HEK293T (cell line): ENCODE measurements around the gene PASD1.
A peak's percentile ranks its signal among the peaks of the same experiment; 100 is the strongest.

Experiments
- CTCF ChIA-PET: fragments of 350-600 bp; formaldehyde crosslinking; extraction: SDS; loops from one replicate; lab custom pipeline; 2021; ENCODE audit warnings: antibody characterized with exemption, inconsistent platforms; lab: Yijun Ruan, JAX
- POLR2A ChIA-PET: fragments of 350-600 bp; formaldehyde crosslinking; extraction: SDS; loops from one replicate; lab custom pipeline; 2020; ENCODE audit warnings: antibody characterized with exemption, inconsistent platforms; lab: Yijun Ruan, JAX
- DNase-seq: peaks from one replicate; pipeline ENCODE4 v3.0.0; 2012; ENCODE audit warnings: mixed read lengths; ENCODE audit errors: extremely low spot score
- ARNT ChIP-seq: fragments of 450-650 bp; IDR thresholded peaks from 2 replicates; pipeline ENCODE4 v1.6.1; 2017; ENCODE audit warnings: mild to moderate bottlenecking
- BHLHE40 ChIP-seq: fragments of 450-650 bp; IDR thresholded peaks from 2 replicates; pipeline ENCODE4 v1.6.1; 2016; ENCODE audit warnings: mild to moderate bottlenecking, moderate library complexity, borderline replicate concordance
- CTBP1 ChIP-seq: fragments of 450-650 bp; IDR thresholded peaks from 2 replicates; pipeline ENCODE4 v1.6.1; 2016; ENCODE audit warnings: borderline replicate concordance
- ELF4 ChIP-seq: fragments of 450-650 bp; IDR thresholded peaks from 2 replicates; pipeline ENCODE4 v1.6.1; 2017; ENCODE audit warnings: antibody characterized with exemption
- FOXA1 ChIP-seq: fragments of 450-650 bp; IDR thresholded peaks from 2 replicates; pipeline ENCODE4 v1.6.1; 2016; ENCODE audit warnings: mild to moderate bottlenecking
- FOXK2 ChIP-seq: fragments of 450-650 bp; IDR thresholded peaks from 2 replicates; pipeline ENCODE4 v1.6.1; 2016; ENCODE audit warnings: mild to moderate bottlenecking
- FOXM1 ChIP-seq: fragments of 450-650 bp; IDR thresholded peaks from 2 replicates; pipeline ENCODE4 v1.6.1; 2017; ENCODE audit warnings: mild to moderate bottlenecking, borderline replicate concordance
- HDGF ChIP-seq: fragments of 450-650 bp; IDR thresholded peaks from 2 replicates; pipeline ENCODE4 v1.6.1; 2017; ENCODE audit warnings: antibody characterized with exemption, borderline replicate concordance
- L3MBTL2 ChIP-seq: fragments of 450-650 bp; conservative IDR thresholded peaks from 2 replicates; pipeline ENCODE4 v1.6.1; 2016; ENCODE audit warnings: mild to moderate bottlenecking
- LEF1 ChIP-seq: fragments of 450-650 bp; IDR thresholded peaks from 2 replicates; pipeline ENCODE4 v1.6.1; 2017; ENCODE audit warnings: mild to moderate bottlenecking, borderline replicate concordance
- NFRKB ChIP-seq: fragments of 450-650 bp; IDR thresholded peaks from 2 replicates; pipeline ENCODE4 v1.6.1; 2016; ENCODE audit warnings: mild to moderate bottlenecking, moderate library complexity
- SP1 ChIP-seq: fragments of 450-650 bp; IDR thresholded peaks from 2 replicates; pipeline ENCODE4 v1.6.1; 2017
- SUZ12 ChIP-seq: fragments of 450-650 bp; IDR thresholded peaks from 2 replicates; pipeline ENCODE4 v1.6.1; 2016; ENCODE audit warnings: mild to moderate bottlenecking
- TARDBP ChIP-seq: fragments of 450-650 bp; IDR thresholded peaks from 2 replicates; pipeline ENCODE4 v1.6.1; 2016
- ZNF384 ChIP-seq: fragments of 450-650 bp; IDR thresholded peaks from 2 replicates; pipeline ENCODE4 v1.6.1; 2016
- TF ChIP-seq, protein P1 (sequence below): fragments of 450-650 bp; IDR thresholded peaks from 2 replicates; pipeline ENCODE4 v1.6.1; 2016

PASD1 gene

DNA sequence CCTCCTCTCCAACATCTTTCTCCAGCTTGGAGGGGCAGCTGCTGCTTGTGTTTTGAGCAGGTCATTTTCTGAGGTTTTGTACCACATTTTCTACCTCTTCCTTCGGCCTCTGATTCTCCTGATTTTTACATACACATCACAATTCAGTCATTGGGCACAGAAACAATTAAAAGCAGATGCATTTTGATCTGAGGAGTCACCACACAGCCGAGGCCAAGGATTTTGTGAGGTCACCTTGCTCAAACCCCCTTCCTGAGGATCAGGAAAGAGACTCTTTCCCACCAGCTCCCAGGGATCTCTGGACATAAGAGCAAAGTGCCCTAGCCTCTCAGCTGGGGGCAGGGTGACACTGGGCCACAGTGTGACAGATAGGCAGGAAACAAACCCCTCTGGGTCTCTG is 147.0 kb downstream of the PASD1 start:
- POLR2A ChIA-PET: no interaction called here
- TF ChIP-seq ZNF384 (no peak), CTBP1 (no peak), FOXA1 (no peak), ELF4 (no peak), HDGF (no peak)
- no peak for DNase-seq
- CTCF ChIA-PET: no interaction called here

DNA sequence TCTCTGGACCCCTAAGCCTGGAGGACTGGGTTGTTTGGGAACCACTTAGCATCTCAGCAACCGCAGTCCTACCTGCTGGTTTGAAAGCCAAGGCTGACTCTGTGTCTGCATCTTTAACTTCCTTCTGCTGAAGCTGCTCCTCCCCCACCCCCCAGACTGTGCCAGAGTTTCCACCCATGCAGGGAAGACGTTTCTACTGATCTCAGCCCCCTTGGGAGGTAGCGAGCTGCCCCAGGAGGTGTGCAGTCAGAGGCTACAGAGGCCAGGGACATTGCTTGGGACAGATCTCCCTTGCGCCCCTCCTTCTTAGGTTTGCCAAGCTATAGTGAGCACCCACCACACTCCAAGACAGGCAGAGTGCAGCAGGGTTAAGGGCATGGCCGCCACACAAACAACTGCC is 147.7 kb downstream of the PASD1 start:
- CTCF ChIA-PET: no interaction called here
- TF ChIP-seq SP1 (no peak), L3MBTL2 (no peak), FOXK2 (no peak), ELF4 (no peak), ARNT (no peak)
- TF ChIP-seq, protein P1, sequence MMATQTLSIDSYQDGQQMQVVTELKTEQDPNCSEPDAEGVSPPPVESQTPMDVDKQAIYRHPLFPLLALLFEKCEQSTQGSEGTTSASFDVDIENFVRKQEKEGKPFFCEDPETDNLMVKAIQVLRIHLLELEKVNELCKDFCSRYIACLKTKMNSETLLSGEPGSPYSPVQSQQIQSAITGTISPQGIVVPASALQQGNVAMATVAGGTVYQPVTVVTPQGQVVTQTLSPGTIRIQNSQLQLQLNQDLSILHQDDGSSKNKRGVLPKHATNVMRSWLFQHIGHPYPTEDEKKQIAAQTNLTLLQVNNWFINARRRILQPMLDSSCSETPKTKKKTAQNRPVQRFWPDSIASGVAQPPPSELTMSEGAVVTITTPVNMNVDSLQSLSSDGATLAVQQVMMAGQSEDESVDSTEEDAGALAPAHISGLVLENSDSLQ: no peak
- POLR2A ChIA-PET: no interaction called here

DNA sequence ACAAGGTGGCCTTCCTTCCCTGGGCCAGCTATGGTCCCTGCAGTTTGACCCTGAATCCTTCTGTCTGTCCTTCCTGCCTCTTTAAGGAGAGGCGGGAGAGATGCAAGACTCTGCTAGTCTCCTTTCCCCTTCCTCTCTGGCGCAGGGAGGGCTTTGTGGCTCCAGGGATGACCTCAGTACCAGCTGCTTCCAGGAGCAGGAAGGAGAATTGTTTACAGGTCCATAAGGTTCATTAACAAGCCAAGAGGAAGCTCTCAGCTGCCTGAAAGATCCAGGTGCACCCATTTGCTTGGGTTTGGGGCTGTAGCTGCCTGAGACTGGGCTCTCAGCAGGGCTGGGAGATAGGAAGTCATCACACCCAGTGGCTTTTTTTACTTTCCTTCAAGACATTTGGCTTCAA is 148.3 kb downstream of the PASD1 start:
- no peak for TF ChIP-seq NFRKB
- TF ChIP-seq FOXA1: no peak
- TF ChIP-seq LEF1: no peak
- no peak for TF ChIP-seq SP1
- TF ChIP-seq ZNF384: no peak
- no peak for TF ChIP-seq FOXM1
- no peak for TF ChIP-seq BHLHE40
- no peak for TF ChIP-seq CTBP1
- TF ChIP-seq ARNT: no peak
- TF ChIP-seq, protein P1: no peak
- no peak for TF ChIP-seq HDGF
- TF ChIP-seq ELF4: no peak
- no peak for TF ChIP-seq SUZ12
- TF ChIP-seq TARDBP: no peak
- TF ChIP-seq L3MBTL2: no peak
- TF ChIP-seq FOXK2: no peak
- DNase-seq: no peak
- CTCF ChIA-PET: interaction anchor here (1.0 kb wide), 1 partner anchor 9 kb away, joined by 3 read pairs; no protein-coding TSS in a partner anchor
- POLR2A ChIA-PET: no interaction called here

More for the DNA sequence above, 147.7 kb downstream of the PASD1 start:
- DNase-seq: no peak

DNA sequence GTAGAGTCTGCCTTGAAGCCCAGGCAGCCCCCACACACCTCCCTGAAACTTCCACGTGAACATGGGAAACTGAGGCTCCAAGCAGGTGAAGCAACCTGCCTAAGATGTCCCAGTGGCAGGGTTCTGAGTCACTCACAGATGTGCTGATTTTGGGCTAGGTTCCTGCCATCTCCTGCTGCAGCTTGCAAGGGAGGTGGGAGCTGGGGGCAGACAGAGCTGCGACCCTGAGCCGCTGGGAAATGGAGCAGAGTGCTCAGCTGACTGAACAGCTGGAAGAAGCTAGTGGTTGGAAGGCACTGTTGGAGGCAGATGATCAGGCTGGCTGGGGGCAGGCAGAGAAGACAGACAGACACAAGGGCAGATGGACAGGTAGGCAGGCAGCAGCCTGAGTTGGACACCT is 148.8 kb downstream of the PASD1 start:
- POLR2A ChIA-PET: no interaction called here
- CTCF ChIA-PET: interaction anchor here (1.0 kb wide), 1 partner anchor 9 kb away, joined by 3 read pairs; no protein-coding TSS in a partner anchor
- no peak for DNase-seq
- TF ChIP-seq TARDBP (no peak), L3MBTL2 (no peak), ZNF384 (no peak), FOXM1 (no peak), HDGF (no peak), FOXA1 (no peak), BHLHE40 (no peak), LEF1 (no peak), CTBP1 (no peak), ARNT (no peak), SUZ12 (no peak), FOXK2 (no peak), SP1 (no peak), NFRKB (no peak), ELF4 (no peak)
- TF ChIP-seq, protein P1: no peak

DNA sequence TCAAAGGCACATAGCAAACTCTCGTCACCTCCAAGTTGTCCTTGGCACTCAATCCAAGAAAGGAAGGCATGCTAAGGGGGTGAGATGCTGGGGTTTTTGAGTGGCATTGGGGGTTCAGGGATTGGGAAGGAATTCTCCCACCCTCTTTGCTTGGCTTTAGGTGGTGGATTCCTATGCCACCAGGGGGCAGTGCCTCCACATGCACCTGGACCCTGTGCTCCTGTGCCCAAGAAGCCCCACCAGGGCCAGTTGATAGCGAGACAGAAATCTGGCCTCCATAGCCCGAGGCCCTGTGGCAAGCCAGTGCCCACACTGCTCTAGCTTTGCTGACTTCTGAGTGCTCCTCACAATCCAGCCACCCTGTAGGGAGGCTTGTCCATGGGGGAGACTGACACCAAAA is 150.4 kb downstream of the PASD1 start:
- ChIA-PET POLR2A (no interaction called here), CTCF (no interaction called here)
- TF ChIP-seq SUZ12: no peak
- no peak for TF ChIP-seq CTBP1
- no peak for TF ChIP-seq ELF4
- TF ChIP-seq ZNF384: no peak
- TF ChIP-seq TARDBP: no peak
- TF ChIP-seq L3MBTL2: no peak
- TF ChIP-seq NFRKB: no peak
- TF ChIP-seq, protein P1: no peak
- TF ChIP-seq SP1: no peak
- no peak for TF ChIP-seq BHLHE40
- TF ChIP-seq FOXM1: no peak
- TF ChIP-seq HDGF: no peak
- TF ChIP-seq ARNT: no peak
- peak; percentile 63 for DNase-seq

DNA sequence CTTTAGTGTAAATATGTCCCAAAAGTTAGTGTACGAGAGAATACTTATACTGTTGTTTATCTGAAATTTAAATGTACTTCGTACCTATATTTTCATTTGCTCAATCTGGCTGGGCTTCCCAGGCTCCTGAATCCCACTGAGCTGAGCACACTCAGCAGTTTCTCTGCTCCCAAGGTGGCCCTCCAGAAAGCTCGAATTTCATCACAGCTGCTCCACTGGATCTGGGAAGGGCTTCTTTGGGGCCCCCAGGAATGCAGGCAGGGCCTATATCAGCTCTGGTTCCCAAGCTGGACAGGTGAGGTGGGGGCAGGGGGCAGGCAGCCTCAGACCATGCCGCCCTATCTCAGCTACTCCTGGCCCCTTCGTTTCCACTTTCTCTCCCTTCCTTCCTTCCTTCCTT is 150.9 kb downstream of the PASD1 start:
- TF ChIP-seq NFRKB: no peak
- TF ChIP-seq HDGF: no peak
- TF ChIP-seq ELF4: no peak
- TF ChIP-seq TARDBP: no peak
- TF ChIP-seq CTBP1: no peak
- TF ChIP-seq, protein P1: no peak
- no peak for TF ChIP-seq BHLHE40
- TF ChIP-seq ARNT: no peak
- TF ChIP-seq ZNF384: no peak
- no peak for TF ChIP-seq LEF1
- TF ChIP-seq FOXA1: no peak
- TF ChIP-seq SUZ12: no peak
- no peak for TF ChIP-seq FOXM1
- TF ChIP-seq FOXK2: no peak
- TF ChIP-seq SP1: no peak
- POLR2A ChIA-PET: no interaction called here
- CTCF ChIA-PET: interaction anchor here (0.6 kb wide), 1 partner anchor 1256 kb away, joined by 3 read pairs; no protein-coding TSS in a partner anchor
- no peak for DNase-seq
